BE2C (cell line): ENCODE measurements around the gene CTXND1.

ENCODE experiments used
- DNase-seq: peaks from one replicate; pipeline ENCODE4 v3.0.0-alpha.2; 2020
- H3K27me3 ChIP-seq: fragments of 250-450 bp; sonication (Bioruptor Pico); 2 replicates; pipeline ENCODE4 v1.5.1; 2020; ENCODE audit warnings: mild to moderate bottlenecking
- H3K36me3 ChIP-seq: fragments of 250-450 bp; sonication (Bioruptor Pico); 2 replicates; pipeline ENCODE4 v1.5.1; 2020; ENCODE audit warnings: mild to moderate bottlenecking
- H3K4me1 ChIP-seq: fragments of 250-450 bp; sonication (Bioruptor Pico); 2 replicates; pipeline ENCODE4 v1.5.1; 2020
- H3K4me3 ChIP-seq: 2 replicates; pipeline ENCODE4 v1.5.1; 2011; ENCODE audit warnings: low read depth, low read length
- H3K9me3 ChIP-seq: fragments of 250-450 bp; sonication (Bioruptor Pico); 2 replicates; pipeline ENCODE4 v1.5.1; 2020
- TF ChIP-seq, protein P1 (sequence below): IDR thresholded peaks from 2 replicates; pipeline ENCODE4 v1.5.1; 2012; ENCODE audit warnings: mild to moderate bottlenecking, low read depth, low read length

The CTXND1 gene

DNA sequence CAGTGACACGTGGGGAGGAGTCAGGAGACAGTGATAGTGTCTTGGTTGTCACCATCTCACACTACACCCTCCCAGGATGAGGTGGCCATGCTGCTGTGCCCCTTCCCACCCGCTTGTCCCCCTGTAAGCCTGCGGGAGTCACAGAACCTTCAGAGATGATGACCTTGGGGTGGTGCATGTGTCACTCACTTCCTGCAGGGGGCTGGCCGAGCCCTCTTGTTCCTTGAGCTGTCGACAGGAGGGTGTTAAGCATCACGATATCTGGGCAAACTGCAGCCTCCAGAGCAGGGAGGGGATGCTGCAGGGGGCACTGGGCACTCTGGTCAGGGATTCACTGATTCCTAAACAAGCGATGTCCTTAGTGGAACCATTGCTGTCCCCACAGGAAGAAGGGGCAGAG is 71.5 kb downstream of the CTXND1 start:
- TF ChIP-seq, protein P1, sequence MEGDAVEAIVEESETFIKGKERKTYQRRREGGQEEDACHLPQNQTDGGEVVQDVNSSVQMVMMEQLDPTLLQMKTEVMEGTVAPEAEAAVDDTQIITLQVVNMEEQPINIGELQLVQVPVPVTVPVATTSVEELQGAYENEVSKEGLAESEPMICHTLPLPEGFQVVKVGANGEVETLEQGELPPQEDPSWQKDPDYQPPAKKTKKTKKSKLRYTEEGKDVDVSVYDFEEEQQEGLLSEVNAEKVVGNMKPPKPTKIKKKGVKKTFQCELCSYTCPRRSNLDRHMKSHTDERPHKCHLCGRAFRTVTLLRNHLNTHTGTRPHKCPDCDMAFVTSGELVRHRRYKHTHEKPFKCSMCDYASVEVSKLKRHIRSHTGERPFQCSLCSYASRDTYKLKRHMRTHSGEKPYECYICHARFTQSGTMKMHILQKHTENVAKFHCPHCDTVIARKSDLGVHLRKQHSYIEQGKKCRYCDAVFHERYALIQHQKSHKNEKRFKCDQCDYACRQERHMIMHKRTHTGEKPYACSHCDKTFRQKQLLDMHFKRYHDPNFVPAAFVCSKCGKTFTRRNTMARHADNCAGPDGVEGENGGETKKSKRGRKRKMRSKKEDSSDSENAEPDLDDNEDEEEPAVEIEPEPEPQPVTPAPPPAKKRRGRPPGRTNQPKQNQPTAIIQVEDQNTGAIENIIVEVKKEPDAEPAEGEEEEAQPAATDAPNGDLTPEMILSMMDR: no peak
- no peaks in the 10 kb centered on the region for H3K4me1 ChIP-seq
- no peaks in the 10 kb centered on the region for H3K9me3 ChIP-seq
- H3K4me3 ChIP-seq: no peak overlapping the region
- no peaks in the 10 kb centered on the region for H3K27me3 ChIP-seq
- no peak for DNase-seq
- no peaks in the 10 kb centered on the region for H3K36me3 ChIP-seq

DNA sequence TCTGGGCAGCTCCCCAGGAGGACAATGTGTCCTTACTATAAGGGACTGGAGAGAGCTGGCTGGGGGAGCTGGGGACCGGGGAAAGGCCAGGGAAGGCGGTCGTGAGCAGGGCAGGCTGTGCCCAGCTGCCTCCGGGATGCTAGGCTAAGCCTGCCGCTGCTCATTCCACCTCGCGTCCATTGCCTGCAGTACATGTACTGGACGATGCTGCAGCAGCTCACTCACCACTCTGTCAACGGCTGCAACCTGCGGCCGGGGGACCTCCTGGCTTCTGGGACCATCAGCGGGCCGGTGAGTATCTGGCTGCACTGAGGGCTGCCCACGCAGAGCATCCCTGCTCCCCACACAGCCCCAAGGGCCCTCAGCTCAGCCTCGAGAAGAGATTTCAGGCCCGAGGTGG is 72.1 kb downstream of the CTXND1 start:
- no peak for DNase-seq
- TF ChIP-seq, protein P1: no peak
- no peaks in the 10 kb centered on the region for H3K4me1 ChIP-seq
- no peak overlapping the region for H3K4me3 ChIP-seq
- no peaks in the 10 kb centered on the region for H3K36me3 ChIP-seq
- H3K27me3 ChIP-seq: no peaks in the 10 kb centered on the region
- no peaks in the 10 kb centered on the region for H3K9me3 ChIP-seq

DNA sequence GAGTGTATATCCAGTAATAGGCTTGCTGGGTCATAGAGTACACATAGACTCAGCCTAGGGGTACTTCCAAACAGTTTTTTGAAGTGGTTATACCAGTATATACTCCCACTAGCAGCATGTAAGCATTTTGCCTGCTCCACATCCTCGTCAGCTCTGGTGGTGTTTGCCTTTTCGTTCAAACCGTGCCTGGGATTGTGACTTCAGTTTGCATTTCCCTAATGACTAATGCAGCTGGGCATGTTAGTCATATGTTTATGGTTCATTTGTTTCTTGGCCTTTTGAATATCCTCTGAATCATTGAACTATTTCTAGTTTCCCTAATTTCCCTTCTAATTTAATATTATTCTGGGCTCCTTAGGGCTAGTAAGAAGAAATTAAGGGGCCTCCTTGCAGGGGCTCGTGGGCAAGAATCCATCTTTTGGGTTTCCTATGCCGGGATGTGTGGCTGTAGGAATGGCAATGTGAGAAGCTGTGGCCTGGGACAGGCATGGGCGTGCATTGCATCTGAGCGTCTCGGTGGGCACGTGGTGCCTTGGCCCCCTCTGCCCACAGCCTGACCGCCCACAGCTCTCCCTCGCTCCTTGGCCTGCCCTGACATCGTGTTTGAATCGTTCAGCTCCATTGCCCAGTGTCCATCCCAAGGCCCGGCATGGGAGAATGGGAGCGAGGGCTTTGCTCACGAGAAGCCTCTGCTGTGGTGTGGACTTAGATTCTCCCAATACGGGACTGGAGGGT is 72.8 kb downstream of the CTXND1 start:
- no peaks in the 10 kb centered on the region for H3K27me3 ChIP-seq
- TF ChIP-seq, protein P1: no peak
- H3K4me1 ChIP-seq: peaks cover 2% of the 10 kb centered on the region; the same call in 1 of the 2 replicates
- H3K36me3 ChIP-seq: no peaks in the 10 kb centered on the region
- DNase-seq: no peak
- H3K9me3 ChIP-seq: no peaks in the 10 kb centered on the region
- no peak overlapping the region for H3K4me3 ChIP-seq

DNA sequence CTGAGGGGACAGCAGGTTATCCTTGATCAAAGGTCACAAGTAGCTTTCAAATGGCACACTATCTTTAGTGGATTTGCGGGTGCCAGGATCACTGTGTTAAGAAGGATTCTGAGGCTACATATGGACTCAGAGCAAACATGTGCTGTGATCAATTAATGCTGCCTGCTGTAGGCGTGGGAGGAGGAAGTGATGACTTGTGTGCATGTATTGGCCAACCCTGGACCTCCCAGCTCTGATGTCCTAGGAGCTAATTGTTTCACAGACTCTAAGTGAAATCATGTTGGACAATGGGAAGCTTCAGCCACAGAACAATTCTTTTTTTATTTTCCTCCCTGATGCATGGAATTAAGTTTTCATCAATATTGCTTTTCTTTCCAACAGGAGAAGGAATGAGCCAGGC is 74.9 kb downstream of the CTXND1 start:
- Histone ChIP-seq H3K9me3 (no peaks in the 10 kb centered on the region), H3K27me3 (no peaks in the 10 kb centered on the region), H3K36me3 (no peaks in the 10 kb centered on the region), H3K4me1 (peaks cover 2% of the 10 kb centered on the region; the same call in 1 of the 2 replicates), H3K4me3 (no peak overlapping the region)
- no peak for DNase-seq
- TF ChIP-seq, protein P1: no peak

DNA sequence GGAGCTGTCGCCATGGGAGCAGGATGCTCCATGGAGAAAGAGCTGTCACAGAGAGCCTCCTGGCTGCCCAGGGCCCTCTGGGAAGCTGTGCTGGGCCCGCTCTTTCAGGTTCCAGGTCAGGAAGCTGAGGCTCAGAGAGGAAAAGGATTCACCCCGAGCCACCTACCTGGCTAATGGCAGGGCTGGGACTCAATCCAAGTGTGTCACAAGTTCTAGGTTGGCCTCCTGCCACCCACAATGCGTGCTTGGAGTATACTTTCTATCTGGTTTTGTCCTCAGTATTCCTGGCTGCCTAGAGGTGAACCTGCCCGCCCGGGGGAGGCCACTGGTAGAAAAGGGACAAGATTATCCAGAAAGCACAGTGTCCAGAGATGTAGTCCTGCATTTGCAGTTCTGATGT is 75.6 kb downstream of the CTXND1 start:
- H3K9me3 ChIP-seq: no peaks in the 10 kb centered on the region
- no peak for DNase-seq
- no peaks in the 10 kb centered on the region for H3K27me3 ChIP-seq
- peaks cover 2% of the 10 kb centered on the region; the same call in 1 of the 2 replicates for H3K4me1 ChIP-seq
- H3K4me3 ChIP-seq: no peak overlapping the region
- TF ChIP-seq, protein P1: no peak
- H3K36me3 ChIP-seq: no peaks in the 10 kb centered on the region

DNA sequence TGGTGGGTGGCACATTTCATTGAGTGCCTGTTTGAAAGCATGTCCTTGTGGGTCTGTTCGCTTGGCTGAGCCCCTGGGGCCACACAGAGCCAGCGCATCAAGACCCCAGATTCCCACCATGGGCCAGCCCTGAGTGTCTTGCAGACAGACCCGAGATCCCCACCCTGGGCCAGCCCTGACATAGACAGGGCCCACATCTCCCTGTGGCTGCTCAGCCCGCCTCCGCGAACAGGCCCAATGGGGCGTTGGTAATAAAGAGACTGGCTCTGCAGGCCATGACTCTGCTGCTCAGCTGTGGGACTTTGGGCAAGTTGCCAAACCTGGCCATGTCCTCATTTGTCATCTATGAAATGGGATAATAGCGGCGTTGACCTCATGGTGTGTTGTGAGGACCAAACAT is 76.6 kb downstream of the CTXND1 start:
- TF ChIP-seq, protein P1: no peak
- no peaks in the 10 kb centered on the region for H3K9me3 ChIP-seq
- H3K4me3 ChIP-seq: no peak overlapping the region
- no peaks in the 10 kb centered on the region for H3K36me3 ChIP-seq
- H3K27me3 ChIP-seq: no peaks in the 10 kb centered on the region
- H3K4me1 ChIP-seq: peaks cover 2% of the 10 kb centered on the region; the same call in 1 of the 2 replicates
- DNase-seq: no peak
